ENCODE data around the gene SEZ6. TPM values are rescaled to one million over a fixed set of nuclear protein-coding genes. Genes with fewer than 3 reads are reported as not detected.

SEZ6 gene
- total RNA-seq, 1 experiment from 2014 or later: not detected

DNA sequence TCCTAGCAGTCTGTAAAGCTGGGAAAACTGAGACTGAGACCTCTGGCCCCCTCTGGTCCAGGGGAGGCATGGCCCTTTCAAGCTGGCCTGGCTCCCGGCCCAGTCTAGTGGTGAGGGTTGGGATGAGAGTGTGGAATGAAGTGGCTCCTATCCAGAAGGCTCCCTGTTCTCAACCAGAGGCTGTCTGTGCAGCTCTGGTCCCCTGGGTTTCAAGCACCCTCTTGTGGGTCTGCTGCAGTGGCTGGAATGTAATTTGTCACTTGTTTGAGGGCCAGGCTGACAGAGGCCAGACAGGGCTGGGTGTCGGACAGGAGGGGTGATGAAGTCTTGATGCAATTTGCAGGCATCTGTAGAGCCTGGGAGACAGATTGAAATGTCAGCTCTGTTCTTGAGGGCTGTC is 32.4 kb downstream of the SEZ6 start:
- BruUV-seq (replicated peaks): no TSS peak
- H3K4me1 Mint-ChIP-seq (ENCODE audit: insufficient read depth, unreplicated experiment): no peaks in the 10 kb centered on the region
- no peaks in the 10 kb centered on the region for H3K9me3 Mint-ChIP-seq (ENCODE audit: unreplicated experiment)
- no peak for DNase-seq (ENCODE audit: unreplicated experiment)
- H3K36me3 Mint-ChIP-seq (ENCODE audit: insufficient read depth, unreplicated experiment): no peaks in the 10 kb centered on the region
- CTCF ChIA-PET: interaction anchor here (0.7 to 2.7 kb wide), 5 partner anchors 9 to 172 kb away, joined by 3 to 21 read pairs (median 6); no protein-coding TSS in a partner anchor
- POLR2A ChIA-PET: interaction anchor here (0.6 to 1.2 kb wide), 2 partner anchors 20 to 145 kb away, joined by 3 read pairs; no protein-coding TSS in a partner anchor
- no peak overlapping the region for H3K27ac Mint-ChIP-seq (ENCODE audit: low read depth, unreplicated experiment)
- TF ChIP-seq, protein P1, sequence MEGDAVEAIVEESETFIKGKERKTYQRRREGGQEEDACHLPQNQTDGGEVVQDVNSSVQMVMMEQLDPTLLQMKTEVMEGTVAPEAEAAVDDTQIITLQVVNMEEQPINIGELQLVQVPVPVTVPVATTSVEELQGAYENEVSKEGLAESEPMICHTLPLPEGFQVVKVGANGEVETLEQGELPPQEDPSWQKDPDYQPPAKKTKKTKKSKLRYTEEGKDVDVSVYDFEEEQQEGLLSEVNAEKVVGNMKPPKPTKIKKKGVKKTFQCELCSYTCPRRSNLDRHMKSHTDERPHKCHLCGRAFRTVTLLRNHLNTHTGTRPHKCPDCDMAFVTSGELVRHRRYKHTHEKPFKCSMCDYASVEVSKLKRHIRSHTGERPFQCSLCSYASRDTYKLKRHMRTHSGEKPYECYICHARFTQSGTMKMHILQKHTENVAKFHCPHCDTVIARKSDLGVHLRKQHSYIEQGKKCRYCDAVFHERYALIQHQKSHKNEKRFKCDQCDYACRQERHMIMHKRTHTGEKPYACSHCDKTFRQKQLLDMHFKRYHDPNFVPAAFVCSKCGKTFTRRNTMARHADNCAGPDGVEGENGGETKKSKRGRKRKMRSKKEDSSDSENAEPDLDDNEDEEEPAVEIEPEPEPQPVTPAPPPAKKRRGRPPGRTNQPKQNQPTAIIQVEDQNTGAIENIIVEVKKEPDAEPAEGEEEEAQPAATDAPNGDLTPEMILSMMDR (IDR thresholded peaks at IDR 0.05; ENCODE audit: unreplicated experiment): no peak
- H3K4me3 Mint-ChIP-seq (ENCODE audit: unreplicated experiment): no peak overlapping the region
- H3K27me3 Mint-ChIP-seq (ENCODE audit: insufficient read depth, unreplicated experiment): peaks cover 42% of the 10 kb centered on the region
- intact Hi-C loops (cut with micrococcal nuclease): no loop called here

DNA sequence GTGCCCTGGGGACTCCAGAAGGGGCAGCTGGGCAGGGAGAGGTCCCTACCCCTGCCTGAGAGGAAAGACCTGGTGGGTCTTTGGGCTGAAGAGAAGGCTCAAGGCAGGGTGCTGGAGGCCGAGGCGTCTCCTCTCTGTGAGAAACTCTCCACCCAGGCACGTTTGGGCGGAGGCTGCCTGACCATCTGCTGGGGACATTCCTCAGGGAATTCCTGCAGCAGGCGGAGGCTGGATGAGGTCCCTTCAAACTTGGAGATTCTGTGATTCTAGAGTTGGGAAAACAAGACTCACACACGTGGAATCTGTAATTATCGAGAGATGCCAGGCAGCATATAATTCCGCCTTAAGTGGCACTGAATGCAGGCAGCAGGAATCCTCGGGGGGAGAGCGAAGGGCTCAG is 33.4 kb downstream of the SEZ6 start:
- TF ChIP-seq, protein P1 (IDR thresholded peaks at IDR 0.05; ENCODE audit: unreplicated experiment): no peak
- no TSS peak for BruUV-seq (replicated peaks)
- intact Hi-C loops (cut with micrococcal nuclease): no loop called here
- no peaks in the 10 kb centered on the region for H3K36me3 Mint-ChIP-seq (ENCODE audit: insufficient read depth, unreplicated experiment)
- no peaks in the 10 kb centered on the region for H3K4me1 Mint-ChIP-seq (ENCODE audit: insufficient read depth, unreplicated experiment)
- peaks cover 42% of the 10 kb centered on the region for H3K27me3 Mint-ChIP-seq (ENCODE audit: insufficient read depth, unreplicated experiment)
- H3K9me3 Mint-ChIP-seq (ENCODE audit: unreplicated experiment): no peaks in the 10 kb centered on the region
- ChIA-PET CTCF (interaction anchor here (1.1 to 2.7 kb wide), 3 partner anchors 8 to 146 kb away, joined by 4 to 21 read pairs (median 11); no protein-coding TSS in a partner anchor), POLR2A (interaction anchor here (1.2 kb wide), 1 partner anchor 20 kb away, joined by 3 read pairs; no protein-coding TSS in a partner anchor)
- no peak overlapping the region for H3K4me3 Mint-ChIP-seq (ENCODE audit: unreplicated experiment)
- DNase-seq (ENCODE audit: unreplicated experiment): no peak
- no peak overlapping the region for H3K27ac Mint-ChIP-seq (ENCODE audit: low read depth, unreplicated experiment)

DNA sequence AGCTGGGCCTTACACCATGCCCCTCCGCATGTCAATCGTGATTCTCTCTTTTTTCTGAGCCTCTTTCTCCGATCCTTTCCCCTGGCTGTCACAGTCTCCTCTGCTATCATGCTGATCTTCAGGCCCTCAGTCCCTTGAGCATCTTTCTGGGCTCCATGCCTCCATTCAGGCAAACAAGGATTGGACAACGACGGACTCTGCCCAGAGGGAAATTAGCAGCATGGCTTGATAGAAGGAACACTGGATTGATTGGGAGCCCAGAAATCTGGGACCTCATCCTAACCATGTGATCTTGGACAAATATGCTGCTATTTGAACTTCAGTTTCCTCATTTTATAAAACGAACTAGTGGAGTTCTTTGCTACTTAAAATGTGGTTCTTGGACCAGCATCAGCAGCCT is 35.0 kb downstream of the SEZ6 start:
- CTCF ChIA-PET: interaction anchor here (3.1 kb wide), 1 partner anchor 142 kb away, joined by 30 read pairs; no protein-coding TSS in a partner anchor

DNA sequence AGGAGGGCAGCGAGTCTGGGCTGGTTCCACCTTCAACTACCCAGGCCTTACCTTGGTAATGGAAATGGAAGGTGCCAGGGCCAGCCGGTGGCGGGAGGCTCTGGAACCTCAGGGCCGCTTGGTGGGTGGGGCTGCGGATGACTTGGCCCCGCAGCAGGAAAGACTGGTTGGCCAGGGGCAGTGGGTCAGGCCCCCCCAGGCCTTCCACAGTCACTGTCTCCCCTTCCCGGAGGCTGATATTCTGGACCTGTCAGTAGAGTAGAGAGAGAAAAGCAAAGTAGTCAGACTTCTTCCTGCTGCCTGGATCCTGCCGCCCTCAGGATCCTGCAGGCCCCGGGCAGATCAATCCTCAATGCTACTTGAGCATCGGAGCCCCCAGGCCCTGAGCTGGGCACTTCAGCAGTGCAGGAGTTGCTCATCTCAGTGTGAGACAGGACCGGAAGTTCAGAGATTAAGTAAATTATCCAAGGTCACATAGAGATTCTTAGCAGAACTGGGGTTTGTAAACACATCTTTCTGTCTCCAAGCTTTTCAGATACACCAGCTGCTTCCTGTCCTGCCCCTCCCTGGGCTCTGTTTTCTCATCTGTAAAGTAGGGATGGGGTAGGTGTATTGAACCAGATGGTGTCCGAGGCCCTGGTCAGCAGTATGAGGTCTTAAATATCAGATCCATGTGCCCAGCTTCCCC is 36.0 kb downstream of the SEZ6 start:
- BruUV-seq (replicated peaks): no TSS peak
- CTCF ChIA-PET: interaction anchor here (0.6 to 3.1 kb wide), 5 partner anchors 143 to 377 kb away, joined by 3 to 30 read pairs (median 5); no protein-coding TSS in a partner anchor
- no peak for DNase-seq (ENCODE audit: unreplicated experiment)
- H3K27ac Mint-ChIP-seq (ENCODE audit: low read depth, unreplicated experiment): no peak overlapping the region
- no peaks in the 10 kb centered on the region for H3K36me3 Mint-ChIP-seq (ENCODE audit: insufficient read depth, unreplicated experiment)
- POLR2A ChIA-PET: no interaction called here
- H3K4me3 Mint-ChIP-seq (ENCODE audit: unreplicated experiment): no peak overlapping the region
- TF ChIP-seq, protein P1 (IDR thresholded peaks at IDR 0.05; ENCODE audit: unreplicated experiment): no peak
- peaks cover 42% of the 10 kb centered on the region for H3K27me3 Mint-ChIP-seq (ENCODE audit: insufficient read depth, unreplicated experiment)
- no peaks in the 10 kb centered on the region for H3K9me3 Mint-ChIP-seq (ENCODE audit: unreplicated experiment)
- no peaks in the 10 kb centered on the region for H3K4me1 Mint-ChIP-seq (ENCODE audit: insufficient read depth, unreplicated experiment)
- intact Hi-C loops (cut with micrococcal nuclease): no loop called here

More for the DNA sequence above, 35.0 kb downstream of the SEZ6 start:
- intact Hi-C loops (cut with micrococcal nuclease): no loop called here
- H3K4me1 Mint-ChIP-seq (ENCODE audit: insufficient read depth, unreplicated experiment): no peaks in the 10 kb centered on the region
- POLR2A ChIA-PET: no interaction called here
- no peaks in the 10 kb centered on the region for H3K36me3 Mint-ChIP-seq (ENCODE audit: insufficient read depth, unreplicated experiment)
- H3K4me3 Mint-ChIP-seq (ENCODE audit: unreplicated experiment): no peak overlapping the region
- TF ChIP-seq, protein P1 (IDR thresholded peaks at IDR 0.05; ENCODE audit: unreplicated experiment): no peak
- H3K27ac Mint-ChIP-seq (ENCODE audit: low read depth, unreplicated experiment): no peak overlapping the region
- no peaks in the 10 kb centered on the region for H3K9me3 Mint-ChIP-seq (ENCODE audit: unreplicated experiment)
- no TSS peak for BruUV-seq (replicated peaks)
- peaks cover 42% of the 10 kb centered on the region for H3K27me3 Mint-ChIP-seq (ENCODE audit: insufficient read depth, unreplicated experiment)
- no peak for DNase-seq (ENCODE audit: unreplicated experiment)
